ENCODE data around the gene SOX18.
"Not testable (repeated sequence)": the region's sequence is repeated elsewhere in the genome, so short reads cannot be mapped to it uniquely, and the experiment has no call there.

The SOX18 gene

GRCh38 chr20:64091340-64091739 is 41.9 kb upstream of the SOX18 start:
- Histone ChIP-seq H4K20me1 (peaks cover 0 to 41% (median 19%) of the 10 kb centered on the region in 11 experiments; a peak in 15 of 22 replicates), H3K4me1 (peaks cover 0 to 9% (median 2%) of the 10 kb centered on the region in 10 experiments; a peak in 3 of 20 replicates), H3K36me3 (peaks cover 0 to 5% (median 0%) of the 10 kb centered on the region in 11 experiments; a peak in 3 of 22 replicates), H3K27ac (no peak overlapping the region), H3K9ac (no peak overlapping the region), H3K4me3 (no peak overlapping the region), H3K9me3 (replicated peaks in 1 of 11) (peaks cover 14 to 19% (median 18%) of the 10 kb centered on the region in 11 experiments), H3K27me3 (peaks cover 6 to 25% (median 13%) of the 10 kb centered on the region in 11 experiments; a peak in 19 of 22 replicates), H3K4me2 (no peak overlapping the region)
- no peak for TF ChIP-seq Cebpa-rat (IDR thresholded peaks at IDR 0.05)

GRCh38 chr20:64090165-64090564 is 40.7 kb upstream of the SOX18 start:
- H3K4me3 ChIP-seq, result no peak overlapping the region
- no peak overlapping the region for H3K27ac ChIP-seq
- peaks cover 0 to 9% (median 0%) of the 10 kb centered on the region in 10 experiments; a peak in 3 of 20 replicates for H3K4me1 ChIP-seq
- peaks cover 14 to 26% (median 24%) of the 10 kb centered on the region in 11 experiments for H3K9me3 ChIP-seq (replicated peaks in 1 of 11)
- H3K36me3 ChIP-seq, result peaks cover 0 to 5% (median 0%) of the 10 kb centered on the region in 11 experiments; a peak in 3 of 22 replicates
- no peak for TF ChIP-seq Cebpa-rat (IDR thresholded peaks at IDR 0.05)
- peaks cover 0 to 42% (median 21%) of the 10 kb centered on the region in 11 experiments; a peak in 16 of 22 replicates for H4K20me1 ChIP-seq
- peaks cover 17 to 37% (median 25%) of the 10 kb centered on the region in 11 experiments for H3K27me3 ChIP-seq
- H3K4me2 ChIP-seq, result no peak overlapping the region
- H3K9ac ChIP-seq, result no peak overlapping the region

GRCh38 chr20:64088586-64088985 is 39.1 kb upstream of the SOX18 start:
- Histone ChIP-seq H4K20me1 (peaks cover 0 to 57% (median 31%) of the 10 kb centered on the region in 11 experiments; a peak in 19 of 22 replicates), H3K9me3 (replicated peaks in 1 of 11) (peaks cover 14 to 26% (median 24%) of the 10 kb centered on the region in 11 experiments), H3K4me1 (peaks cover 6 to 21% (median 11%) of the 10 kb centered on the region in 10 experiments; a peak in 16 of 20 replicates), H3K27me3 (peaks cover 33 to 53% (median 40%) of the 10 kb centered on the region in 11 experiments)
- H3K36me3 ChIP-seq, H3K4me3 ChIP-seq, H3K27ac ChIP-seq, H3K9ac ChIP-seq, H3K4me2 ChIP-seq: not testable (repeated sequence)

- H3K4me3 ChIP-seq, H3K36me3 ChIP-seq, H3K4me2 ChIP-seq, H3K9ac ChIP-seq, H3K27ac ChIP-seq: not testable (repeated sequence)
- H3K27me3 ChIP-seq, result peaks cover 35 to 61% (median 46%) of the 10 kb centered on the region in 11 experiments
- H3K9me3 ChIP-seq (replicated peaks in 1 of 11), result peaks cover 14 to 26% (median 24%) of the 10 kb centered on the region in 11 experiments
- H3K4me1 ChIP-seq, result peaks cover 17 to 25% (median 22%) of the 10 kb centered on the region in 10 experiments
- H4K20me1 ChIP-seq, result peaks cover 0 to 55% (median 28%) of the 10 kb centered on the region in 11 experiments; a peak in 19 of 22 replicates
Measured at GRCh38 chr20:64087226-64087825, 37.9 kb upstream of the SOX18 start.

GRCh38 chr20:64086801-64087200 is 37.4 kb upstream of the SOX18 start:
- no peak for TF ChIP-seq Cebpa-rat (IDR thresholded peaks at IDR 0.05)
- Histone ChIP-seq H3K4me2 (no peak overlapping the region), H3K36me3 (peaks cover 0 to 5% (median 0%) of the 10 kb centered on the region in 11 experiments; a peak in 3 of 22 replicates), H3K27ac (no peak overlapping the region), H3K9ac (no peak overlapping the region), H3K4me3 (no peak overlapping the region), H3K4me1 (peaks cover 22 to 28% (median 26%) of the 10 kb centered on the region in 10 experiments), H3K9me3 (replicated peaks in 1 of 11) (peaks cover 14 to 26% (median 24%) of the 10 kb centered on the region in 11 experiments), H4K20me1 (peaks cover 0 to 57% (median 26%) of the 10 kb centered on the region in 11 experiments; a peak in 17 of 22 replicates), H3K27me3 (peaks cover 35 to 61% (median 46%) of the 10 kb centered on the region in 11 experiments)

- peak overlapping the region in 10 of 11 experiments; percentile 91 to 100 (median 99); a peak in 17 of 22 replicates for H3K4me2 ChIP-seq
- no peak for TF ChIP-seq Cebpa-rat (IDR thresholded peaks at IDR 0.05)
- peaks cover 14 to 26% (median 24%) of the 10 kb centered on the region in 11 experiments for H3K9me3 ChIP-seq (replicated peaks in 1 of 11)
- H3K9ac ChIP-seq, result no peak overlapping the region
- H3K27me3 ChIP-seq, result peaks cover 35 to 60% (median 46%) of the 10 kb centered on the region in 11 experiments
- peak overlapping the region in 1 of 10 experiments; percentile 76; a peak in 2 of 20 replicates for H3K4me3 ChIP-seq
- peaks cover 0 to 5% (median 0%) of the 10 kb centered on the region in 11 experiments; a peak in 3 of 22 replicates for H3K36me3 ChIP-seq
- peaks cover 0 to 45% (median 23%) of the 10 kb centered on the region in 11 experiments; a peak in 17 of 22 replicates for H4K20me1 ChIP-seq
- no peak overlapping the region for H3K27ac ChIP-seq
- H3K4me1 ChIP-seq, result peaks cover 38 to 46% (median 44%) of the 10 kb centered on the region in 10 experiments
Measured at GRCh38 chr20:64084685-64085152, 35.3 kb upstream of the SOX18 start.

- Histone ChIP-seq H3K27me3 (peaks cover 35 to 53% (median 46%) of the 10 kb centered on the region in 11 experiments), H3K36me3 (peaks cover 0 to 5% (median 0%) of the 10 kb centered on the region in 11 experiments; a peak in 3 of 22 replicates), H3K4me2 (peak within 1 kb of the TSS; percentile 91 to 100 (median 99)), H3K27ac (peak within 1 kb of the TSS in 2 of 11 experiments; percentile 27 to 35; a peak in 7 of 22 replicates), H3K4me1 (peaks cover 38 to 48% (median 44%) of the 10 kb centered on the region in 10 experiments), H3K9me3 (replicated peaks in 1 of 11) (peaks cover 14 to 26% (median 24%) of the 10 kb centered on the region in 11 experiments), H3K9ac (peak within 1 kb of the TSS; percentile 44 to 75 (median 68); a peak in 20 of 22 replicates), H4K20me1 (peaks cover 0 to 38% (median 17%) of the 10 kb centered on the region in 11 experiments; a peak in 17 of 22 replicates), H3K4me3 (peak within 1 kb of the TSS; percentile 52 to 76 (median 68))
- no peak for TF ChIP-seq Cebpa-rat (IDR thresholded peaks at IDR 0.05)
Measured at GRCh38 chr20:64083804-64084684, 34.6 kb upstream of the SOX18 start, which contains the start of gene LKAAEAR1. LKAAEAR1 (minus strand) TSS chr20:64084398; CDS start chr20:64084219, 179 bp downstream.

GRCh38 chr20:64083378-64083803 is 34.0 kb upstream of the SOX18 start:
- H3K4me2 ChIP-seq, result peak overlapping the region; percentile 91 to 100 (median 99)
- peaks cover 0 to 5% (median 0%) of the 10 kb centered on the region in 11 experiments; a peak in 3 of 22 replicates for H3K36me3 ChIP-seq
- peaks cover 3 to 34% (median 14%) of the 10 kb centered on the region in 11 experiments; a peak in 16 of 22 replicates for H4K20me1 ChIP-seq
- H3K9me3 ChIP-seq (replicated peaks in 1 of 11), result peaks cover 14 to 26% (median 23%) of the 10 kb centered on the region in 11 experiments
- no peak for TF ChIP-seq Cebpa-rat (IDR thresholded peaks at IDR 0.05)
- peaks cover 31 to 47% (median 41%) of the 10 kb centered on the region in 11 experiments for H3K27me3 ChIP-seq
- peak overlapping the region in 2 of 11 experiments; percentile 27 to 35; a peak in 6 of 22 replicates for H3K27ac ChIP-seq
- peak overlapping the region; percentile 44 to 75 (median 68); a peak in 20 of 22 replicates for H3K9ac ChIP-seq
- peaks cover 38 to 54% (median 44%) of the 10 kb centered on the region in 10 experiments for H3K4me1 ChIP-seq
- H3K4me3 ChIP-seq, result peak overlapping the region; percentile 52 to 76 (median 68)

All from BLaER1 treated with 17β-estradiol and CSF1 and Interleukin-3, amounts not matched to agents 10 nM and 100 nM (cell line).